ENCODE measurements around the gene EIF2S2. TPM values are rescaled to one million over a fixed set of nuclear protein-coding genes. Genes with fewer than 3 reads are reported as not detected.
A peak's percentile ranks its signal among the peaks of the same experiment; 100 is the strongest.
"Not testable (repeated sequence)": the region's sequence is repeated elsewhere in the genome, so short reads cannot be mapped to it uniquely, and the experiment has no call there.

Gene EIF2S2
- total and polyA plus RNA-seq, 9 donors, result 38.1 to 62.3 (median 47.7) TPM

DNA sequence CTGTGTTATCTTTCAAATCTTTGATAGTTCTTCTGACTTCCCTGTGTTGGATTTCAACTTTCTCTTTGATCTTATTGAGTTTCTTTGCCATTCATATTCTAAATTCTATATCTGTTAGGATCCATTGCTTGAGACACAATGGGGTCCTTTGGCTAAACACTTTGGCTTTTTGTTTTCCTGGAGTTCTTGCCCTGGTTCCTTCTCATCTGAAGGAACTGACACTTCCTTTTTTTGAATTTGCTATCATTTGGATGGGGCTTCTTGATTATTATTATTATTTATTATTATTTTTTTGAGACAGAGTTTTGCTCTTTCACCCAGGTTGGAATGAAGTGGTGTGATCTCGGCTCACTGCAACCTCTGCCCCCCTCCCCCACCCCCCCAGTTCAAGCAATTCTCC is 30.1 kb upstream of the EIF2S2 start:
- Histone ChIP-seq H3K9me3 (replicated peaks; ENCODE audit: control insufficient read depth, low read depth, low read length) (no peaks in the 10 kb centered on the region), H3K27me3 (ENCODE audit: control insufficient read depth, insufficient read depth, low read length) (no peaks in the 10 kb centered on the region), H3K4me3 (ENCODE audit: low read length) (no peak overlapping the region), H3K4me1 (ENCODE audit: control insufficient read depth, insufficient read depth, low read length) (no peaks in the 10 kb centered on the region), H3K27ac (ENCODE audit: low read length) (no peak overlapping the region), H3K36me3 (ENCODE audit: control insufficient read depth, insufficient read depth, low read length) (no peaks in the 10 kb centered on the region)
- no peak for DNase-seq
- no CpG with 5 or more reads among the region's 1 CpG for WGBS (ENCODE audit: insufficient coverage)

DNA sequence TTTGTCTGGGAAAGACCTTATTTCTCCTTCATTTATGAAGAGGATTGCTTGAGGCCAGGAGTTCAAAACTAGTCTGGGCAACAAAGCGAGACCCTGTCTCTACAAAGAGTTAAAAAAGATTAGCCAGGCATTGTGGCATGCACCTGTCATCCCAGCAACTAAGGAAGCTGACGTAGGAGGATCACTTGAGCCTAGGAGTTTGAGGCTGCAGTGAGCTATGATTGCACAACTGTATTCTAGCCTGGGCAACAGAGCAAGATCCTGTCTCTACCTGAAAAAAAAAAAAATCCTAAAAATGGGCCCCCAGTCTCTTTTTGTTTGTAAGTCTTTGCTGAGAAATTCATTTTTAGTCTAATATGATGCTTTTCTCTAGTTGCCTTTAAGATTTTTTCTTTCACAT is 29.2 kb upstream of the EIF2S2 start:
- no peaks in the 10 kb centered on the region for H3K36me3 ChIP-seq (ENCODE audit: control insufficient read depth, insufficient read depth, low read length)
- H3K27me3 ChIP-seq (ENCODE audit: control insufficient read depth, insufficient read depth, low read length), result no peaks in the 10 kb centered on the region
- H3K9me3 ChIP-seq (replicated peaks; ENCODE audit: control insufficient read depth, low read depth, low read length), result no peaks in the 10 kb centered on the region
- H3K4me3 ChIP-seq (ENCODE audit: low read length), result no peak overlapping the region
- WGBS (ENCODE audit: insufficient coverage), result no CpG with 5 or more reads among the region's 2 CpGs
- H3K4me1 ChIP-seq (ENCODE audit: control insufficient read depth, insufficient read depth, low read length), result no peaks in the 10 kb centered on the region
- DNase-seq, result no peak
- no peak overlapping the region for H3K27ac ChIP-seq (ENCODE audit: low read length)

DNA sequence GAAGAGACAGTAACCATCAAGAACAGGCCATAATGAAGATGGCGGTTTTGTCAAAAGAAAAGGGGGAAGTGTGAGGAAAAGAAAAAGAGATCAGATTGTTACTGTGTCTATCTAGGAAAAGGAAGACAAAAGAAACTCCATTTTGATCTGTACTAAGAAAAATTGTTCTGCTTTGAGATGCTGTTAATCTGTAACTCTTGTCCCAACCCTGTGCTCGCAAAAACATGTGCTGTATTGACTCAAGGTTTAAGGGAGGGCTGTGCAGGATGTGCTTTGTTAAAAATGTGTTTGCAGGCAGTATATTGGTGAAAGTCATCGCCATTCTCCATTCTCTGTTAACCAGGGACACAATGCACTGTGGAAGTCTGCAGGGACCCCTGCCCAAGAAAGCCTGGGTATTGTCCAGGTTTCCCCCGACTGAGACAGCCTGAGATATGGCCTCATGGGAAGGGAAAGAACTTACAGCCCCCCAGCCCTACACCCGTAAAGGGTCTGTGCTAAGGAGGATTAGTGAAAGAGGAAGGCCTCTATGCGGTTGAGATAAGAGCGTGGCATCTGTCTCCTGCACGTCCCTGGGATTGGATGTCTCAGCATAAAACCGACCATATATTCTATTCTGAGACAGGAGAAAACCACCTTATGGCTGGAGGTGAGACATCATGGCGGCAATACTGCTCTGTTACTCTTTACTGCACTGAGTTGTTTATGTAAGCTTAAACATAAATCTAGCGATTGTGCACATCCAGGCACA is 23.7 kb upstream of the EIF2S2 start:
- not testable (repeated sequence) for H3K27ac ChIP-seq (ENCODE audit: low read length); H3K9me3 ChIP-seq (replicated peaks; ENCODE audit: control insufficient read depth, low read depth, low read length); DNase-seq; H3K27me3 ChIP-seq (ENCODE audit: control insufficient read depth, insufficient read depth, low read length); H3K4me1 ChIP-seq (ENCODE audit: control insufficient read depth, insufficient read depth, low read length); H3K4me3 ChIP-seq (ENCODE audit: low read length); H3K36me3 ChIP-seq (ENCODE audit: control insufficient read depth, insufficient read depth, low read length)
- 76% methylated on average over 4 of the region's 11 CpGs for WGBS (ENCODE audit: insufficient coverage)

DNA sequence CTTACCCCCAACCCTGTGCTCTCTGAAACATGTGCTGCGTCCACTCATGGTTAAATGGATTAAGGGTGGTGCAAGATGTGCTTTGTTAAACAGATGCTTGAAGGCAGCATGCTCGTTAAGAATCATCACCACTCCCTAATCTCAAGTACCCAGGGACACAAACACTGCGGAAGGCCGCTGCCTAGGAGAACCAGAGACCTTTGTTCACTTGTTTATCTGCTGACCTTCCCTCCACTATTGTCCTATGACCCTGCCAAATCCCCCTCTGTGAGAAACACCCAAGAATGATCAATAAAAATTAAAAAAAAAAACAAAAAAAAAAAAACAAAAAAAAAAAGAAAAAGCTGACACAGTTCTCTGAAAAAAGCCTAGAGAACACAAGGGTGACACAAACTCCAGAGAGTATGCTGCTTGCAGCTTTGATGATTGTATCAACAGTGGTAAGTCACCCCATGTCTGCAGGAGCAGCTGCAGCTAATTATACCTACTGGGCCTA is 21.4 kb upstream of the EIF2S2 start:
- WGBS (ENCODE audit: insufficient coverage), result no CpG with 5 or more reads among the region's 4 CpGs
- not testable (repeated sequence) for H3K4me3 ChIP-seq (ENCODE audit: low read length); H3K36me3 ChIP-seq (ENCODE audit: control insufficient read depth, insufficient read depth, low read length); H3K4me1 ChIP-seq (ENCODE audit: control insufficient read depth, insufficient read depth, low read length); H3K9me3 ChIP-seq (replicated peaks; ENCODE audit: control insufficient read depth, low read depth, low read length); H3K27ac ChIP-seq (ENCODE audit: low read length); H3K27me3 ChIP-seq (ENCODE audit: control insufficient read depth, insufficient read depth, low read length); DNase-seq

DNA sequence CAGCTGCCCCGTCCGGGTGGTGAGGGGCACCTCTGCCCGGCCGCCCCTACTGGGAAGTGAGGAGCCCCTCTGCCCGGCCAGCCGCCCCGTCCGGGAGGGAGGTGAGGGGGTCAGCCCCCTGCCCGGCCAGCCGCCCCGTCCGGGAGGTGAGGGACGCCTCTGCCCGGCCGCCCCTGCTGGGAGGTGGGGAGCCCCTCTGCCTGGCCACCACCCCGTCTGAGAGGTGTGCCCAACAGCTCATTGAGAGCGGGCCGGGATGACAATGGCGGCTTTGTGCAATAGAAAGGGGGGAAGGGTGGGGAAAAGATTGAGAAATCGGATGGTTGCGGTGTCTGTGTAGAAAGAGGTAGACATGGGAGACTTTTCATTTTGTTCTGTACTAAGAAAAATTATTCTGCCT is 20.9 kb upstream of the EIF2S2 start:
- H3K36me3 ChIP-seq (ENCODE audit: control insufficient read depth, insufficient read depth, low read length); DNase-seq; H3K4me3 ChIP-seq (ENCODE audit: low read length); H3K27me3 ChIP-seq (ENCODE audit: control insufficient read depth, insufficient read depth, low read length); H3K9me3 ChIP-seq (replicated peaks; ENCODE audit: control insufficient read depth, low read depth, low read length); H3K4me1 ChIP-seq (ENCODE audit: control insufficient read depth, insufficient read depth, low read length); H3K27ac ChIP-seq (ENCODE audit: low read length): not testable (repeated sequence)
- 92% methylated on average over 10 of the region's 21 CpGs for WGBS (ENCODE audit: insufficient coverage)

DNA sequence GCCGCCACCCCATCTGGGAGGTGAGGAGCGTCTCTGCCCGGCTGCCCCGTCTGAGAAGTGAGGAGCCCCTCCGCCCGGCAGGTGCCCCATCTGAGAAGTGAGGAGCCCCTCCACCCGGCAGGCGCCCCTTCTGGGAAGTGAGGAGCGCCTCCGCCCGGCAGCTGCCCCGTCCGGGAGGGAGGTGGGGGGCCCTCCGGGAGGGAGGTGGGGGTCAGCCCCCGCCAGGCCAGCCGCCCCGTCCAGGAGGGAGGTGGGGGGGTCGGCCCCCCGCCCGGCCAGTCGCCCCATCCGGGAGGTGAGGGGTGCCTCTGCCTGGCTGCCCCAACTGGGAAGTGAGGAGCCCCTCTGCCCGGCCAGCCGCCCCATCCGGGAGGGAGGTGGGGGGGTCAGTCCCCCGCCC is 20.4 kb upstream of the EIF2S2 start:
- H3K9me3 ChIP-seq (replicated peaks; ENCODE audit: control insufficient read depth, low read depth, low read length); H3K4me1 ChIP-seq (ENCODE audit: control insufficient read depth, insufficient read depth, low read length); DNase-seq; H3K27ac ChIP-seq (ENCODE audit: low read length); H3K4me3 ChIP-seq (ENCODE audit: low read length); H3K27me3 ChIP-seq (ENCODE audit: control insufficient read depth, insufficient read depth, low read length); H3K36me3 ChIP-seq (ENCODE audit: control insufficient read depth, insufficient read depth, low read length): not testable (repeated sequence)
- 87% methylated on average over 9 of the region's 26 CpGs for WGBS (ENCODE audit: insufficient coverage)

DNA sequence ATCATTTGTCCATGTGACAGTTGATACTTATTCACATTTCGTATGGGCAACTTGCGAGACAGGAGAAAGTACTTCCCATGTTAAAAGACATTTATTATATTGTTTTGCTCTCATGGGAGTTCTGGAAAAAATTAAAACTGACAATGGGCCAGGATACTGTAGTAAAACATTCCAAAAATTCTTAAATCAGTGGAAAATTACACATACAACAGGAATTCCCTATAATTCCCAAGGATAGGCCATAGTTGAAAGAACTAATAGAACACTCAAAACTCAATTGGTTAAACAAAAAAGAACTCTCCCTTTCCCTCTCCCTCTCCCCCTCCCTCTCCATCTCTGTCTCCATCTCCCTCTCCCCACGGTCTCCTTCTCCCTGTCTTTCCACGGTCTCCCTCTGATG is 19.4 kb upstream of the EIF2S2 start:
- Histone ChIP-seq H3K4me3 (ENCODE audit: low read length) (no peak overlapping the region), H3K27me3 (ENCODE audit: control insufficient read depth, insufficient read depth, low read length) (no peaks in the 10 kb centered on the region), H3K27ac (ENCODE audit: low read length) (no peak overlapping the region), H3K9me3 (replicated peaks; ENCODE audit: control insufficient read depth, low read depth, low read length) (no peaks in the 10 kb centered on the region), H3K4me1 (ENCODE audit: control insufficient read depth, insufficient read depth, low read length) (peaks cover 3% of the 10 kb centered on the region), H3K36me3 (ENCODE audit: control insufficient read depth, insufficient read depth, low read length) (no peaks in the 10 kb centered on the region)
- 33% methylated on average over 2 of the region's 4 CpGs for WGBS (ENCODE audit: insufficient coverage)
- DNase-seq, result no peak

DNA sequence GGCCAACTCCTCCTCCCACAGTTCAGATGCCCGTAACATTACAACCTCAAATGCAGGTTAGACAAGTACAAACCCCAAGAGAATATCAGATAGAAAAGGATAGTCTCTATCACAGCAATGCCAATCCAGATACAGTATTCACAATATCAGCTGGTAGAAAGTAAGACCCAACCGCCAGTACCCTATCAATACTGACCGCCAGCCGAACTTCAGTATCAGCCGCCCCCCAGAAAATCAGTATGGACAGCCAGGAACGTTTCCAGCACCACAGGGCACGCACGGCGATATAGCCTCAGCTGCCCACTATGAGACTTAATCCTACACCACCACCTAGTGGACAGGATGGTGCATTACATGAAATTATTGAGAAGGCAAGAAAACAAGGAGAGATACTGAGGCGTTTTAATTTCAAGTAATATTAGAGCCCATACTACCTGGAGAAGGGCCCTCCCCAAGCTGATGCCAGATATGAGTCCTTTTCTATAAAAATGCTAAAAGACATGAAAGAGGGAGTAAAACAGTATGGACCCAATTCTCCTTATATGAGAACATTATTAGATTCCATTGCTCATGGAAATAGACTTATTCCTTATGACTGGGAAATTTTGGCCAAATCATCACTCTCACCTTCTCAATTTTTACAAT is 17.6 kb upstream of the EIF2S2 start:
- H3K27me3 ChIP-seq (ENCODE audit: control insufficient read depth, insufficient read depth, low read length), result no peaks in the 10 kb centered on the region
- peak; percentile 82 for DNase-seq
- H3K27ac ChIP-seq (ENCODE audit: low read length), result no peak overlapping the region
- WGBS (ENCODE audit: insufficient coverage), result no CpG with 5 or more reads among the region's 10 CpGs
- H3K9me3 ChIP-seq (replicated peaks; ENCODE audit: control insufficient read depth, low read depth, low read length), result no peaks in the 10 kb centered on the region
- no peak overlapping the region for H3K4me3 ChIP-seq (ENCODE audit: low read length)
- H3K4me1 ChIP-seq (ENCODE audit: control insufficient read depth, insufficient read depth, low read length), result peaks cover 3% of the 10 kb centered on the region
- H3K36me3 ChIP-seq (ENCODE audit: control insufficient read depth, insufficient read depth, low read length), result no peaks in the 10 kb centered on the region

DNA sequence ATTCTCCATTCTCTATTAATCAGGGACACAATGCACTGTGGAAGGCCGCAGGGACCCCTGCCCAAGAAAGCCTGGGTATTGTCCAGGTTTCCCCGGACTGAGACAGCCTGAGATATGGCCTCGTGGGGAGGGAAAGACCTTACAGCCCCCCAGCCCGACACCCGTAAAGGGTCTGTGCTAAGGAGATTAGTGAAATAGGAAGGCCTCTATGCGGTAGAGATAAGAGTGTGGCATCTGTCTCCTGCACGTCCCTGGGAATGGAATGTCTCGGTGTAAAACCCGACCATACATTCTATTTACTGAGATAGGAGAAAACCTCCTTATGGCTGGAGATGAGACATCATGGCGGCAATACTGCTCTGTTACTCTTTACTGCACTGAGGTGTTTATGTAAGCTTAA is 15.7 kb upstream of the EIF2S2 start:
- H3K4me1 ChIP-seq (ENCODE audit: control insufficient read depth, insufficient read depth, low read length), result peaks cover 3% of the 10 kb centered on the region
- no peak overlapping the region for H3K27ac ChIP-seq (ENCODE audit: low read length)
- WGBS (ENCODE audit: insufficient coverage), result 70% methylated on average over 5 of the region's 10 CpGs
- no peak overlapping the region for H3K4me3 ChIP-seq (ENCODE audit: low read length)
- H3K36me3 ChIP-seq (ENCODE audit: control insufficient read depth, insufficient read depth, low read length), result no peaks in the 10 kb centered on the region
- no peaks in the 10 kb centered on the region for H3K9me3 ChIP-seq (replicated peaks; ENCODE audit: control insufficient read depth, low read depth, low read length)
- H3K27me3 ChIP-seq (ENCODE audit: control insufficient read depth, insufficient read depth, low read length), result no peaks in the 10 kb centered on the region
- no peak for DNase-seq

DNA sequence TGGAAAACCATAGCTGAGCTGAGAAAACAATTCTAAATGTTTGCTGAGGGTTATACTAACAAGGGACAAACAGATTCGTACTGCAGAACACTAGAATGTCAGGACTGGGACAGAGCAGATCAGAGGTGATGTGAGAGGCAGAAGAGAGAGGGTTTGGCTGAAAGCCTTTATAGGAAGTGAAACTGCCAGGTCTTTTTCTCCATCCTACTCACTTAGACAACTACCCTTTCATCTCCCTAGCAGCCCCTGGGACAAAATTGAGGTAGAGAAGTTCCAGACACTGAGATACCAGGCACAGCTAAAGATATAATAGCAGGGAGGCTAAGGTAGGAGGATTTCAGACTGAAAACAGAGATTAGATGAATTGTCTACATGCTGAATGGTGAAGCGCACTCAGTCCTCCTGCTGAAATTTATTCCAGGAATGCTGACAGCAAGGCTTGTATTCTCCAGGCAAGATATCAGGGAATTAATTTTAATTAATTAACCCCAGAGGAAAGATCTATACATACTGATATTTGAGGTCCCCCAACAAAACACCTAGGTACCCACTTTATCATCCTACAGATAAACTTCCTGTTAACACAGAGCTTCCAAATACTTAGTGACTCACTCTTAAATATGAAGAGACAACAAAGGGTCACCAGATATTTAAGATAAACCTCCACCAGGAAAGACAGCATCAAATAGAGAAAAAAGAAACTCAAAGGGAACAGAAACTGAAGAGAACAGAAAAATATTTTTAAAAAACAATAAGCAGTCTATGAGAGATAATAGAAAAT is 12.6 kb upstream of the EIF2S2 start:
- Histone ChIP-seq H3K36me3 (ENCODE audit: control insufficient read depth, insufficient read depth, low read length) (no peaks in the 10 kb centered on the region), H3K4me3 (ENCODE audit: low read length) (no peak overlapping the region), H3K27ac (ENCODE audit: low read length) (no peak overlapping the region), H3K27me3 (ENCODE audit: control insufficient read depth, insufficient read depth, low read length) (no peaks in the 10 kb centered on the region), H3K4me1 (ENCODE audit: control insufficient read depth, insufficient read depth, low read length) (peaks cover 3% of the 10 kb centered on the region), H3K9me3 (replicated peaks; ENCODE audit: control insufficient read depth, low read depth, low read length) (no peaks in the 10 kb centered on the region)
- no peak for DNase-seq
- WGBS (ENCODE audit: insufficient coverage), result 50% methylated on average over 1 of the region's 2 CpGs
